COLO829 (cell line): ENCODE results near the gene ACOX2.

ENCODE experiments used
- DNase-seq: peaks from one replicate; pipeline ENCODE4 v3.0.0; 2012; ENCODE audit warnings: low spot score

Gene ACOX2

GRCh38 chr3:58536501-58537411, at the start of gene ACOX2:
Gene ACOX2, minus strand, starts transcription at chr3:58537190. Its CDS starts 2,084 bp downstream, at chr3:58535106.
- DNase-seq, result no peak

GRCh38 chr3:58585994-58586393, 49.0 kb upstream of the ACOX2 start:
- DNase-seq, result no peak

- peak; percentile 92 for DNase-seq
These were observed 48.2 kb upstream of the ACOX2 start for GRCh38 chr3:58585005-58585786.

- DNase-seq, result no peak
These were observed 47.7 kb upstream of the ACOX2 start for GRCh38 chr3:58584690-58585004.

GRCh38 chr3:58581328-58582091, 44.5 kb upstream of the ACOX2 start:
- DNase-seq, result no peak

- no peak for DNase-seq
These were observed 43.9 kb upstream of the ACOX2 start for GRCh38 chr3:58580826-58581327.

- no peak for DNase-seq
These were observed 41.9 kb upstream of the ACOX2 start for GRCh38 chr3:58578873-58579272.

GRCh38 chr3:58577269-58577821, 40.4 kb upstream of the ACOX2 start, which contains the start of gene FAM107A:
Gene FAM107A, minus strand, starts transcription at chr3:58577391. Its CDS starts 7,531 bp downstream, at chr3:58569860.
- DNase-seq, result no peak

GRCh38 chr3:58576716-58577115, 39.7 kb upstream of the ACOX2 start:
- no peak for DNase-seq

GRCh38 chr3:58575971-58576652, 39.1 kb upstream of the ACOX2 start:
- no peak for DNase-seq

- DNase-seq, result no peak
These were observed 37.7 kb upstream of the ACOX2 start for GRCh38 chr3:58574682-58575081.

- DNase-seq, result no peak
These were observed 37.1 kb upstream of the ACOX2 start for GRCh38 chr3:58574106-58574505.

- no peak for DNase-seq
These were observed 36.6 kb upstream of the ACOX2 start for GRCh38 chr3:58573640-58574039.

GRCh38 chr3:58572634-58573230, 35.7 kb upstream of the ACOX2 start:
- DNase-seq, result no peak

- no peak for DNase-seq
These were observed 35.1 kb upstream of the ACOX2 start for GRCh38 chr3:58572013-58572633.

- DNase-seq, result no peak
These were observed 33.9 kb upstream of the ACOX2 start for GRCh38 chr3:58570851-58571250.

- no peak for DNase-seq
These were observed 32.5 kb upstream of the ACOX2 start for GRCh38 chr3:58569287-58570001.

- DNase-seq, result peak; percentile 72
These were observed 31.7 kb upstream of the ACOX2 start for GRCh38 chr3:58568572-58569286.

GRCh38 chr3:58567251-58567515, 30.2 kb upstream of the ACOX2 start:
- no peak for DNase-seq
